PC-3 (cell line): ENCODE results near the gene RBM4B. TPM values are rescaled to one million over a fixed set of nuclear protein-coding genes. Genes with fewer than 3 reads are reported as not detected.

Experiments used
- ATAC-seq: fragments of 200-7000 bp; cut with Tn5 transposase; 2 replicates; pipeline ENCODE4 v1.9.1; 2020; ENCODE audit warnings: mild to moderate bottlenecking, moderate library complexity
- BruUV-seq: library from RNA; stranded (reverse); fragments of 400-500 nt; replicated peaks from 2 replicates; lab custom pipeline; 2021; lab: Mats Ljungman, UMichigan
- CTCF ChIA-PET: fragments of 300-600 bp; sonication (Branson Sonifier 250); formaldehyde crosslinking; loops from one replicate; lab custom pipeline; 2022; ENCODE audit warnings: antibody characterized with exemption; lab: Charles Lee
- POLR2A ChIA-PET: fragments of 300-600 bp; sonication (Branson Sonifier 250); formaldehyde crosslinking; loops from one replicate; lab custom pipeline; 2022; ENCODE audit warnings: antibody characterized with exemption; ENCODE audit not compliant: unreplicated experiment; lab: Charles Lee
- DNase-seq: peaks from one replicate; pipeline ENCODE4 v3.0.0-alpha.2; 2015
- H2AFZ ChIP-seq: fragments of 300-600 bp; sonication (generic); 2 replicates; pipeline ENCODE4 v1.6.0; 2016; ENCODE audit warnings: antibody characterized with exemption, low read length
- H3F3A ChIP-seq: fragments of 300-600 bp; sonication (generic); one replicate; pipeline ENCODE4 v1.6.0; 2017; ENCODE audit warnings: antibody characterized with exemption, low read length, control low read depth, mild to moderate bottlenecking; ENCODE audit not compliant: unreplicated experiment
- H3K27ac ChIP-seq: fragments of 300-600 bp; sonication (generic); 2 replicates; pipeline ENCODE4 v1.5.1; 2016; ENCODE audit warnings: mild to moderate bottlenecking, low read length
- H3K27me3 ChIP-seq: fragments of 300-600 bp; sonication (generic); 2 replicates; pipeline ENCODE4 v1.6.1; 2016; ENCODE audit warnings: low read length, mixed read lengths
- H3K36me3 ChIP-seq: fragments of 300-600 bp; sonication (generic); 2 replicates; pipeline ENCODE4 v1.6.1; 2016; ENCODE audit warnings: low read depth, mixed run types, low read length, mixed read lengths
- H3K4me1 ChIP-seq: fragments of 300-600 bp; sonication (generic); 2 replicates; pipeline ENCODE4 v1.5.1; 2016; ENCODE audit warnings: low read length; ENCODE audit not compliant: insufficient read depth
- H3K4me2 ChIP-seq: fragments of 300-600 bp; sonication (generic); 2 replicates; pipeline ENCODE4 v1.6.0; 2016; ENCODE audit warnings: low read length
- H3K4me3 ChIP-seq: fragments of 300-600 bp; sonication (generic); 2 replicates; pipeline ENCODE4 v1.5.1; 2016; ENCODE audit warnings: mild to moderate bottlenecking, low read length, mixed read lengths
- H3K79me2 ChIP-seq: fragments of 300-600 bp; sonication (generic); 2 replicates; pipeline ENCODE4 v1.6.1; 2017; ENCODE audit warnings: low read length, mixed read lengths
- H3K9ac ChIP-seq: fragments of 300-600 bp; sonication (generic); 2 replicates; pipeline ENCODE4 v1.6.0; 2016; ENCODE audit warnings: mild to moderate bottlenecking, low read length
- H3K9me2 ChIP-seq: fragments of 300-600 bp; sonication (generic); replicated peaks from 2 replicates; pipeline ENCODE4 v1.6.1; 2016; ENCODE audit warnings: mixed run types, low read length, mixed read lengths
- H3K9me3 ChIP-seq: fragments of 300-600 bp; sonication (generic); 2 replicates; pipeline ENCODE4 v1.6.1; 2016; ENCODE audit warnings: low read length, mixed read lengths
- H4K20me1 ChIP-seq: fragments of 300-600 bp; sonication (generic); 2 replicates; pipeline ENCODE4 v1.6.1; 2016; ENCODE audit warnings: low read length, mixed read lengths
- EZH2 ChIP-seq: fragments of 300-600 bp; sonication (generic); IDR thresholded peaks from one replicate; pipeline ENCODE4 v1.6.1; 2017; ENCODE audit warnings: antibody characterized with exemption, mild to moderate bottlenecking, low read length; ENCODE audit not compliant: unreplicated experiment
- EZH2phosphoT487 ChIP-seq: fragments of 300-600 bp; sonication (generic); IDR thresholded peaks from 2 replicates; pipeline ENCODE4 v1.6.1; 2018; ENCODE audit warnings: mild to moderate bottlenecking, antibody characterized with exemption, low read length, borderline replicate concordance
- intact Hi-C: fragments of 100-400 bp; cut with micrococcal nuclease; formaldehyde crosslinking; loops from 2 replicates; pipeline ENCODE4 v1.9.0; 2023
- total RNA-seq: library from RNA; depleted of rRNA; stranded (reverse); fragments of >200 nt; gene quantifications from 2 replicates; pipeline ENCODE4 v1.2.3, GENCODE V29; 2014
- TF ChIP-seq, protein P1 (sequence below): fragments of 300-600 bp; sonication (generic); conservative IDR thresholded peaks from 2 replicates; pipeline ENCODE4 v1.5.1; 2017; ENCODE audit warnings: antibody characterized with exemption, low read depth, mild to moderate bottlenecking, low read length

RBM4B gene
- total RNA-seq, 1 experiment from 2014 or later = 40.2 TPM

DNA sequence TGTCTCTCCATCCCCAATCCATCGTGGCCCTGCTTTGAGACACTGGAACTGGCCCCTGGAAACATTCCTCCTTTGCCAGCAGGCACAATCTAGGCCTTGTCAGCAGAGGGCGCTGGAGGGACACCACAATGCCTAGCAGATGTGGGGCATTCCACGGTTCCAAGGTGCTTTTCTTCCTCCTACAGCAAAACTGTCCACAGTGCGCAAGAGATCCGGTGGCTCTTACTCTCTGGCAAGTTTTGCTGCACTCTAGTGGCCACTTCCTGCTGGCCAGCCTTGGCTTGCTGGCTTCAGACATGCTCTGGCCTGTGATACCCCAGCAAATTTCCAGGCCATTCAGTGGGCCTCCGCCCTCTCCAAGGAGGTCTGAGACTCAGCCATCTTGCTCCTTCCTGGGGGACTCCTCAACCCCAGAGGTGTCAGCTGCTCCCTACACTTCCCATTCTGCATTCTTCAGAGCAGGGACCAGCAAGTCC is 17.1 kb upstream of the RBM4B start:
- Histone ChIP-seq H3K27ac (no peak overlapping the region), H3K9me2 (no peaks in the 10 kb centered on the region), H3F3A (no peaks in the 10 kb centered on the region), H3K9ac (no peak overlapping the region), H3K36me3 (peaks cover 36% of the 10 kb centered on the region), H4K20me1 (no peaks in the 10 kb centered on the region), H3K4me2 (no peak overlapping the region), H3K4me1 (no peaks in the 10 kb centered on the region), H3K9me3 (no peaks in the 10 kb centered on the region), H2AFZ (no peak overlapping the region), H3K79me2 (no peaks in the 10 kb centered on the region), H3K4me3 (no peak overlapping the region), H3K27me3 (no peaks in the 10 kb centered on the region)
- TF ChIP-seq EZH2phosphoT487 (no peak), EZH2 (no peak)
- TF ChIP-seq, protein P1, sequence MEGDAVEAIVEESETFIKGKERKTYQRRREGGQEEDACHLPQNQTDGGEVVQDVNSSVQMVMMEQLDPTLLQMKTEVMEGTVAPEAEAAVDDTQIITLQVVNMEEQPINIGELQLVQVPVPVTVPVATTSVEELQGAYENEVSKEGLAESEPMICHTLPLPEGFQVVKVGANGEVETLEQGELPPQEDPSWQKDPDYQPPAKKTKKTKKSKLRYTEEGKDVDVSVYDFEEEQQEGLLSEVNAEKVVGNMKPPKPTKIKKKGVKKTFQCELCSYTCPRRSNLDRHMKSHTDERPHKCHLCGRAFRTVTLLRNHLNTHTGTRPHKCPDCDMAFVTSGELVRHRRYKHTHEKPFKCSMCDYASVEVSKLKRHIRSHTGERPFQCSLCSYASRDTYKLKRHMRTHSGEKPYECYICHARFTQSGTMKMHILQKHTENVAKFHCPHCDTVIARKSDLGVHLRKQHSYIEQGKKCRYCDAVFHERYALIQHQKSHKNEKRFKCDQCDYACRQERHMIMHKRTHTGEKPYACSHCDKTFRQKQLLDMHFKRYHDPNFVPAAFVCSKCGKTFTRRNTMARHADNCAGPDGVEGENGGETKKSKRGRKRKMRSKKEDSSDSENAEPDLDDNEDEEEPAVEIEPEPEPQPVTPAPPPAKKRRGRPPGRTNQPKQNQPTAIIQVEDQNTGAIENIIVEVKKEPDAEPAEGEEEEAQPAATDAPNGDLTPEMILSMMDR = peak; percentile 99
- POLR2A ChIA-PET = no interaction called here
- intact Hi-C loops = loop anchor here (1.0 to 2.0 kb wide), 5 partner anchors 32 to 140 kb away; a partner anchor contains a TSS
- CTCF ChIA-PET = interaction anchor here (1.0 kb wide), 1 partner anchor 70 kb away, joined by 10 read pairs; no protein-coding TSS in a partner anchor
- peak; percentile 99 for ATAC-seq
- no TSS peak for BruUV-seq
- DNase-seq = peak; percentile 99

DNA sequence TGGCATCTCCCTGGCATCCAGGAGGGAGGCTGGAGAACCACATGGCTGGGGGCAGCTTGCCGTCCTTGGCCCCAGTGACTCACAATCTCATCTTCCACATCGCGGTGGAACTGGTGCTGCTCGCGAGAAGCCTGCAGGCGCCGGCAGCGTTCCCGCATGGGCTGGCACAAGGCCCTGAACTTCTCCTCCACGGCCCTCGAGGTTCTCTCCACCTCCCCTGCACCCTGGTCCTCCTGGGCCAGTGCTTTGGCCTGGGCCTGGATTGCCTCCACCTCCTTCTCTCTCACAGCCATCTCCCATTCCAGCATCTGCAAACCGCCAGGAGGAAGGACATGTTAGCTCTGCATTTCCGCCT is 16.3 kb upstream of the RBM4B start:
- BruUV-seq = no TSS peak
- CTCF ChIA-PET = no interaction called here
- no peak overlapping the region for H3K27ac ChIP-seq
- no peak for ATAC-seq
- H3K4me3 ChIP-seq = no peak overlapping the region
- no peaks in the 10 kb centered on the region for H3K27me3 ChIP-seq
- no peak for TF ChIP-seq EZH2
- TF ChIP-seq, protein P1 = no peak
- TF ChIP-seq EZH2phosphoT487 = no peak
- no peaks in the 10 kb centered on the region for H3F3A ChIP-seq
- intact Hi-C loops = loop anchor here (1.0 to 2.0 kb wide), 5 partner anchors 33 to 140 kb away; a partner anchor contains a TSS
- H3K36me3 ChIP-seq = peaks cover 30% of the 10 kb centered on the region
- no peaks in the 10 kb centered on the region for H3K79me2 ChIP-seq
- no peaks in the 10 kb centered on the region for H3K4me1 ChIP-seq
- no peak overlapping the region for H2AFZ ChIP-seq
- POLR2A ChIA-PET = no interaction called here
- no peak overlapping the region for H3K4me2 ChIP-seq
- no peaks in the 10 kb centered on the region for H3K9me3 ChIP-seq
- DNase-seq = no peak
- H3K9me2 ChIP-seq = no peaks in the 10 kb centered on the region
- no peaks in the 10 kb centered on the region for H4K20me1 ChIP-seq
- H3K9ac ChIP-seq = no peak overlapping the region

DNA sequence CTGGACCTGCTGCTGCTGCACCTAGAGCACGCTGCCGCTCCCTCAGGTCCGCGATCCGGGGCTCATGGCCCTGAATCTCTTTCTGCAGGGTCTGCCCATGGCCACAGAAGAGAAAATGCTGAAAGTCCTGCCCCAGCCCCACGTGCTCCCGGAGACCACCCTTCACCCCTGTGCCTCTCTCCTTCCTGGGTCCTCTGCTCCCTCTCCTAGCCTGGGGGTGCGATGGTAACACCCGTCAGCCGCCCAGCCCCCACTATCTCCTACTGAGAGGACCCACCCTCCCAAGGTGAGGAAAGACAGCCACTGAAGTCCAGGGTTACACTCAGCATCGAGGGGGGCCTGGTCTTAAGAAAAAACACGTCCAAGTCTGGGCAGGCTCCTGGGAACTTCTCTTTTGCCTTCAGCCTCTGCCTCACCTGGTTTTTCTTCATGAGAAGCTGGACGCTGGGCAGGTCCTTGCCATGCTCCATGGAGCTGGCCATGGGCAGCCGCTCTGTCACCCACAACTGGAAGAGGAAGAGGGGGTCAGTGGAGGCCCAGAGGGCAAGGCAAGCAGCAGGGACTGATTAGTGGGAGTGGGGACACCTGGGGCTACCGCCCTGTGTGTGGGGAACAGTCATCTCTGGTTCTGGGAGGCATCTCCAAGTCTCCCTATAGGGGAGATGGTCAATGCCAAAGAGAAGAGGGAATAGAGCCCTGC is 15.8 kb upstream of the RBM4B start:
- Histone ChIP-seq H3F3A (no peaks in the 10 kb centered on the region), H3K27me3 (no peaks in the 10 kb centered on the region), H3K36me3 (peaks cover 25% of the 10 kb centered on the region), H3K9me3 (no peaks in the 10 kb centered on the region), H3K4me3 (no peak overlapping the region), H4K20me1 (no peaks in the 10 kb centered on the region), H3K27ac (no peak overlapping the region), H3K4me2 (no peak overlapping the region), H3K9ac (no peak overlapping the region), H2AFZ (no peak overlapping the region), H3K79me2 (no peaks in the 10 kb centered on the region), H3K4me1 (no peaks in the 10 kb centered on the region), H3K9me2 (no peaks in the 10 kb centered on the region)
- intact Hi-C loops = loop anchor here (1.0 to 2.0 kb wide), 5 partner anchors 33 to 141 kb away; a partner anchor contains a TSS
- ATAC-seq (no peak), DNase-seq (no peak)
- BruUV-seq = TSS peak; percentile 30
- ChIA-PET CTCF (no interaction called here), POLR2A (no interaction called here)
- TF ChIP-seq EZH2 = no peak
- TF ChIP-seq EZH2phosphoT487 = no peak
- TF ChIP-seq, protein P1 = no peak
